HG03025 (cell line): Measurements from ENCODE around the gene CST1.
"Not testable (repeated sequence)": the region's sequence is repeated elsewhere in the genome, so short reads cannot be mapped to it uniquely, and the experiment has no call there.

ENCODE experiments used
- ATAC-seq: cut with Tn5 transposase; IDR thresholded peaks from one replicate; pipeline ENCODE4 v1.9.1; 2021; ENCODE audit warnings: mild to moderate bottlenecking, moderate library complexity; ENCODE audit not compliant: unreplicated experiment, low FRiP score

Gene CST1, protein sequence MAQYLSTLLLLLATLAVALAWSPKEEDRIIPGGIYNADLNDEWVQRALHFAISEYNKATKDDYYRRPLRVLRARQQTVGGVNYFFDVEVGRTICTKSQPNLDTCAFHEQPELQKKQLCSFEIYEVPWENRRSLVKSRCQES

DNA sequence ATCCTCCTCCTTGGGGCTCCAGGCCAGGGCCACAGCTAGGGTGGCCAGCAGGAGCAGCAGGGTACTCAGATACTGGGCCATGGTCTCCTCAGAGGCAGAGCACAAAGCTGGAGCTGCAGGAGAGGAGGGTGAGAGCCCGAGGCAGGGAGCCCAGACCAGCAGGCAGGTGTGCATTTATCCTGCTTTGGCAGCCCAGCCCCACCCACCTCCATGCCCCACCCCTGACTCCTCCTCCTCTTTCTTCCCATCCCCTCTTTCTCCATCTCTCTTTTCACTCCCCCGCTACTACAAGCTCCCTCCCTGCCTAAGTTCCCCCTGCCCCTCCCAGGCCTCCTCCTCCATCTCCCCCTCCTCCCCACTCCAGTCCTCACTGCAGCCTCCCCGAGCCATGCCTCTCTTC is at the start of gene CST1:
Gene CST1 (minus strand): TSS at position 150 of the 400 bp plus-strand sequence. CDS start 69 bp downstream, at position 81.
- ATAC-seq, result not testable (repeated sequence)

DNA sequence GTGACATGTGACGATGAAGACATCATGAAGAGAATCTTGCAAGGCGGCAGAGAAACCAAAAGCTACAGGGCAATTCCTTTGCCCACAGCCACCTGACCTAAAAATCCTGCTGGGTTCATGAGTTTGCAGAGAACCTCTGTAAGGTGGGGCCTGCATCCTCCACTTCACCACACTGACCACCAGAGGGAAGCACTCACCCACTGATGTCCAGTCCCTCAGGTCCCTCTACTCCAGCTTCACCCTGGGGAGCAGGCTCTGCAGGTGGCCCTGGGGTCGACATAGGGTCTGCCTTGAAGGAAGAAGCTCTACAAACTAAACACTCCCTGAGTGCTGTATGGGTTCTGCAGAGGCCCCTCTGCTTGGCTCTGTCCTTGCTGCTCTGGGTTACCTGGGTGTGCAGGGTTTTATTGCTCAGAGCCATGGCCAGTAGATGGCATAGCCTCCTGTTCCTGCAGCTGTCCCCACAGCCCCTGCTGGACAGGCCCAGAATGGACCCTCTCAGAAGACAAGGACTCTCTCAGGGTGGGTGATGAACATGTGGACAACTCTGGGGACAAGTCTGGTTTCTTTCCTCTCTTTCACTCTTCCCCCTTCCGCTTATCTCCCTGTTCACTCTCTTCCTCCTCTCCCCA is 48.6 kb upstream of the CST1 start:
- not testable (repeated sequence) for ATAC-seq

DNA sequence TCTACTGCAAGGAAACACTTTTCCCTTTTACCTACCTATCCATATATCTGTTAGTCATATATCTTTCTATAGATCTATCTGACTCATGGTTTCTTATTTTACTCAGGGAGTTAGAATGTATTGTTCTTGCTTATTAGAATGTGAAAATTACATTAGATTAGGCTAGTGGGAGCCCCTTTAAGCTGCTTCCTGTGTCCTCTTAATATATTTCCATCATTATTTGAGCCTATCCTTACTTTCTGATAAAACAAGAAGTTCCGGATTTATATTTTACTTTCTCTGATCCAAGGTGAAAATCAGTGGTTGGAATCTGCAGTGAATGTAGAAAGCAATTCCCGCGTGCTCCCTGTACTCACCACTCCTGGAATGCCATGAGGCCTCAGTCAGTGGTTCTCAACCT is 44.8 kb upstream of the CST1 start:
- no peak for ATAC-seq

DNA sequence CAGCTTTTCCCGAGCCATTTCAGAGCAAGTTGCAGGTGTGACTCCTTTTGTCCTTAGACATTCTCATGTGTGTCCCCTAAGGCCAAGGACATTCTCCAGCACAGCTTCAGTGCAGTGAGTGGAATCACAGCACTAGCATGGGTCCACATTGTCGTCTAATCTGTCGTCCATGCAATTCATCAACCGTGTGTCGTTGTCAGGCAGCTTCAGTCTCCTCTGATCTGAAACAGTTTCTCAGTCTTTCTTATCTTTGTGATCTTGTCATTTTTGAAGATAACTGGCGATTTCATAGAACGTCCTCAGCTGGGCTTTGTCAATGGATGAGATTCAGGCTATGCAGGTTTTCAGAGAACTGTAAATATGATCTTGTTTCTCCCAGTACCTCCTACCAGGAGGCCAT is 44.1 kb upstream of the CST1 start:
- ATAC-seq, result no peak

DNA sequence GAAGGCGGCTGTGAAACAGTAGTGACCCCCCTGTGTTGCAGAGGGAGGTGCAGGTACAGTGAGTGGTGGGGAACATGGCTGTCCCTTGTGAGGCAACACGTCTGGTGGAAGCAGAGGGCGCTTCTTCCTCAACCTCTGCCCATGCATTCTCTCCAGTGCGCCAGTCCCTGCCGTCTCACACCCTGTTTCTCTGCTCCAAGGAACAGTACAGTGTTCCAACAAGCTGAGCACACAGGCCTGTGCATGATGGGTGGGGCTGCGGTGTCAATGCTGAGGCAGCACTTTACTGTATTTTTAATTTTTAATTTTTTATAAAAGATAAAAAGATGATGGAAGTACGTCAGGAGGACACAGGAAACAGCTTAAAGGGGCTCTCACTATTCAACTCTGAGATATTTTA is 43.3 kb upstream of the CST1 start:
- ATAC-seq, result no peak

DNA sequence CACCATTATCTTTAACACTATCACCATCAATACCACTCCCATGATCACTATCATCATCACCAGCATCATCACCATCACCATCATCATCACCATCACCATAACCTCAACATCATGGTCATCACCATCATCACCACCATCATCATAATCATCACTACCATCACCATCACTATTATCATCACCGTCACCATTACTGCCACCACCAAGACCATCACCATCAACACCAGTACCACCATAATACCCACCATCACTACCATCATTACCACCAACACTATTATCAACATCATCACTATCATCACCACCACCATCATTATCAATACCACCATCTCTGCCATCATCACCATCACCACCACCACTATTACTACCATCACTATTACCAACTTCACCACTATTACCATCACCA is 32.7 kb upstream of the CST1 start:
- no peak for ATAC-seq

DNA sequence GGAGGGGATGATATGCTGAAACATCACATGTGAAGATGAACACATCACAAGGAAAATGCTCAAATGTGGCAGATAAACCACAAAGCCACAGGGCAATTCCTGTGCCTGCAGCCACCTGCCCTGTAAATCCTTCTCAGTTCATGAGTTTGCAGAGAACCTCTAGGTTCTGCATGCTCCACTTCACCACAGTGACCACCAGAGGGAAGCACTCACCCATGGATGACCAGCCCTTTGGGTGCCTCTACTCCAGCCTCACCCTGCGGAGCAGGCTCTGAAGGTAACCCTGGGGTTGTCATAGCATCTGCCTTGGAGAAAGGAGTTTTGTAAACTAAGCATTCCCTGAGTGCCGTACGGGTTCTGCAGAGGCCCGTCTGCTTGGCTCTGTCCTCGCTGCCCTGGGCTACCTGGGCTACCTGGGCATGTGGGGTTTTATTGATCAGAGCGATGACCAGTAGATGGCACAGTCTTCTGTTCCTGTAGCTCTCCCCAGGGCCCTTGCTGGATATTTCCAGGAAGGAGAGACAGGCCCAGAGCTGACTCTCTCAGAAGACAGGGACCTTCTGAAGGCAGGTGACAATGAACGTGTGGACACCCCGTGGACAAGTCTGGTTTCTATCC is 31.7 kb upstream of the CST1 start:
- ATAC-seq, result no peak

DNA sequence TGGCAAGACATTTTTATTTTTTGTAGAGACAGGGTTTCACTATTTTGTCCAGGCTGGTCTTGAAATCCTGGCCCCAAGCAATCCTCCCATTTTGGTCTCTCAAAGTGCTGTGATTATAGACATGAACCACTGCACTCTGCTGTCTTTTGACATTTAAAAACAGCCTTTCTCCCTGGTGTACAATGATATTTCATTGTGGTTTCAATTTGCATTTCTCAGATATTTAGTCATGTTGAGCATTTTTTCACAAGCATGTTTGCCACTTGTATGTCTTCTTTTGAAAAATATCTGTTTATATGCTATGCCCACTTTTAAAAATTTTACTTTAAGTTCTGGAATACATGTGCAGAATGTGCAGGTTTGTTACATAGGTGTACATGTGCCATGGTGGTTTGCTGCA is 27.9 kb upstream of the CST1 start:
- not testable (repeated sequence) for ATAC-seq

DNA sequence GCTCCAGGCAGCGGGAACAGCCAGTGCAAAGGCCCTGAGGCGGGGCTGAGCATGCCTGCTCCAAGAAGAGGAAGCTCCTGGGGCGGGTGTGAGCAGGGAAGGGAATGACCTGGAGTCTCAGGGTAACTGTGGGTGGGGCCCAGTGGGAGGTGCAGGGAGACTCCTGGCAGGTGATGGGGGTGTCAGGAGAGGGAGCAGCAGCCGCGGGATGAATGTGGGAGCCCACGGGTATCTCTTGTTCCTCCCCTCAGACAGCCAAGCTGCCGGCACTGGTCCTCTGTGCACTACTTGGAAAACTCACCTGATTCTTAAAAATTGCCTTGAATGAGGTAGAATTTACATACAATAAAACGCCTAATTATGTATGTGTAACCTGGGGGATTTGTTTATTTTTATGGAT is 26.6 kb upstream of the CST1 start:
- not testable (repeated sequence) for ATAC-seq

DNA sequence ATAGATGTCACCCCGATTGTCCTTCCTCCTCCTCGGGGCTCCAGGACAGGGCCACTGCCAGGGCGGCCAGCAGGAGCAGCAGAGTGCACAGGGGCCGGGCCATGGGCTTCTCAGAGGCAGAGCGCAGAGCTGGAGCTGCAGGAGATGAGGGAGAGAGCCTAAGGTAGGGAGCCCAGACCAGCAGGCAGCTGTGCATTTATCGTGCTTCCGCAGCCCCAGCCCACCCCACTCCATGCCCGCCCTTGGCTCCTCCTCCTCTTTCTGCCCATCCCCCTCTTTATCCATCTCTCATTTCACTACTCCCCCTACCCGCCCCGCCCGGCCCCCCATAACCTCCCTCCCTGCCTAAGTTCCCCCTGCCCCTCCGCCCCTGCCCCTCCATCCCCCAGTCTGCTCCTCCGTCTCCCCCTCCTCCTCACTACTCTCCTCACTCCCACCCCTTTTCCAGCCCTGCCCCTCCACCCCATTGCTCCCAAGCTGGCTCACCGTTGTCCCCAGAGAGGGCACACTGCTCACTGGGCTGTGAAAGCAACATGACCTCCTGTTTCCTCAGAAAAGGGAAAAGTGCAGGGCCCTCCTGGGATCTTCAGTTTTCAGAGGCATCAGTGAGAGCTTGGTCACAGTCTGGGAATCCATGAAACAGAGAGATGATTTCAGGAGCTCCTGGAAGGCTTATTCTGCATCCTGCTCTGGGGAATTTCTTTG is 25.5 kb upstream of the CST1 start:
- no peak for ATAC-seq

DNA sequence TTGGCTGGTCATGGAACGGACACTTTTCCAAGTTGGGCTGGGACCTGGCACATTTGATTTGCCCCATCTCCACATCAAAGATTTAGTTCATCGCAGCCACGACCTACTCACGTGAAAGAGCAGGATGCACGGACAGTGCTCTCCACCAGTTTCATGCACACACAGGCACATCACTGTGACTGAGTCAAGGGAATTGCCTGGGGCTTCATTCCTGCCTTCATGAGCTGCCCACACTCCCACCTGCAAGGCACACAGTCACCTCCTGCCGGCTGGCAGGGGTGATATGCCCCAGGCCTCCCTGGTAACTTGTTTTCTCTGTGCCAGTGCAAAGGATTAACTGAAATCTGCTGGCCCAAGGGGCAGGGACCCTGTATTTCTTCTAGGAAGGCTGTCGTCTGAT is 23.3 kb upstream of the CST1 start:
- ATAC-seq, result no peak

DNA sequence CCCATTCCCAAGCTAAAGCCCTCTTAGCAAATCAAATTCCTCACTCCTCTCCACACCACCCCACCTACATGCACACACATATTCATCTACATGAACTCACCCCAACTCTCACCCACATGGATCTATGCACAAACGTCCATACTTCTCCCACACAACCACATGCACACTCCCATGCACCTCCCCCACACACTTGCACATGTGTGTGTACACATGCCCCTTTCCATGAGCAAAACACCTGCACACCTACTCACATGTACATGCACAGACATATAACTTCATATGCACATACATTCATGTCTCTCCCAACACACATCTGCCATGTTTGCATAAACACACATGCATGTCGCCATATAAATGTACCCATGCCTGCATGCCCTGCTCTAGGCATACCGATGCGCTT is 22.8 kb upstream of the CST1 start:
- ATAC-seq, result no peak

DNA sequence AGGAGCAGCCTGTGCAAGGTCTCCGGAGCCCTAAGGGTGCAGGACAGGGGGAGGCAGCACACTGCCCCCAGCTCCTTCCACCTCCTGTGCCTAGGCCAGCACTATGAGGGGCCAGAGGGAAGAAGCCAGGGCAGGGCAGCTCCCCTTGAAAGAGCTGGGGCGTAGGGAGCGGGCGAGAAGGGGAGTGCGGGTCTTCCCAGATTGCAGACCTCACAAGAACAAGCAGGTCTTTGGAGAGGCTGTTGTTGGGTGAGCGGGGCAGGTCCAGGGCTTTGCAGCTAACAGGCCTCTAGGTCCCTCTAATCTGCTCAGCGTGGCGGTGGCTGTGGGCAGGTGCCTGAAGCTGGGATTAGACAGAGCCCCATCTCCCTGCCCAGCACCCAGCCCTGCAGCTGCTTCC is 22.4 kb upstream of the CST1 start:
- ATAC-seq, result no peak

DNA sequence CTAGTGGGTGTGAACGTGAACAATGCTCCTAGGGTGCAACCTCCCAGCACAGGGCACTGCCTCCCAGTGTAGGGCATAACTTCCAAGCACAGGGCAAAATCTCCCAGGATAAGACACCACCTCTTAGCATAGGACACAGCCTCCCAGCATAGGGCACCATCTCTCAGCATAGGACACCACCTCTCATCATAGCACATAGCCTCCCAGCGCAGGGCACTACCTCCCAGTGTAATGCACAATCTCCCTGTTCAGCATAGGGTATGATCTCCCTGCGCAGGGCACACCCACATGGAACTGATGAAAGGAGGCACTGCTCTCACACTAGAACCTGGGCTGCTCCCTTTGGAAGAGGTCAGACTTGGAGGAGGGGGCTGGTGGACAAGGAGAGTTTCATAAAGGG is 21.3 kb upstream of the CST1 start:
- ATAC-seq, result no peak

DNA sequence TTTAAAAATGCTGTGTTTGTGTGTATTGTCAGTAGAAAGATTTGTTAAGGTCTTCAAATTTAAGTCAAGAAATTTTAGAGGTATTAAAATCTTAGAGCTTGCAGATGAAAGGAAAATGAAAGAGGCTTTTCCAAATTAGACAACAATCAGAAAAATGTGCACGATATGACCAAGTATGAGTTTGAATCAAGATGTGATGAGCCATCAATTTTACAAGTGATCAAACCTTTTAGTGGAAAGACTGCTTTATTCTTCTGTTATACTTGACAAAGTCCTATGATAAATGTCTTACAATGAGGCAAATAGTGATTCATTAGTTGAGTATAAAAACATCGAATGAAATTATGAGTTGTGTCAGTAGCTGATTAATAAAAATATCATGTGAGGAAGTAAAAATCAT is 19.6 kb upstream of the CST1 start:
- ATAC-seq, result no peak

DNA sequence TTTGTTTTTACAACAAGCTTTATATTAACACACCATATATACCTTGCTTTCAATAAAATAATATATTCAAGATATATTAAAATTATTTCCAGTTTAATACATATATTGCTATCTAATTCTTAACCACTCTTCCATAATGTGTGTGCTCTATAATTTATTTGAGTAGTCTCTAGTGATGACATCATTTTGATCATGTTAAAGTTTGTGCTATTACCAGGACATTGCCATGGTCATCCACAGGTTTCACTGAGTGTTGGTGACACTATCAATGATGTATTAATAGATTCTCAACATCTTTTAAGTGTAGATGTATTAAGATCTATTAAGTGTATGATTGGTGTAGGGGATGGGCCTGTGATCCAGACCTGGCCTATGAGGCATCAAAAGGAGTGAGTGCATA is 17.8 kb upstream of the CST1 start:
- ATAC-seq, result not testable (repeated sequence)

DNA sequence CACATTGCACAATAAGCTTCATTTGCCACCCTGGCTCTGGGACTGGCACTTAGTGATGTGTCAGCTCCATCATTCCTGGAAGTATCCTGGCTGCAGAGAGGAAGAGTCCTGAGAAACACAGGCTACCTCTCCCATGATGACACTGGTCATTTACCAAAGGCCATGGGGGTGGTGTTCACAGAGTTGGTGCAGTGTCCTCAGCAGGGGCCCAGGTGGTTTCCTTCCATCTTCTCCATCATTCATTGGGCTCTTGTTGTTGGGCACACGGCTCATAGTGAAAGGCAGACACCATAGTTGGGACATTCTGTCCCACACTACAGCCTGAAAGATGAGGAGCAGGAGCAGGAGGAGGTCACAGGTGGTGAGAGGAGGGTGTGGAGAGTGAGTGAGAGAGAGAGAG is 15.8 kb upstream of the CST1 start:
- no peak for ATAC-seq

DNA sequence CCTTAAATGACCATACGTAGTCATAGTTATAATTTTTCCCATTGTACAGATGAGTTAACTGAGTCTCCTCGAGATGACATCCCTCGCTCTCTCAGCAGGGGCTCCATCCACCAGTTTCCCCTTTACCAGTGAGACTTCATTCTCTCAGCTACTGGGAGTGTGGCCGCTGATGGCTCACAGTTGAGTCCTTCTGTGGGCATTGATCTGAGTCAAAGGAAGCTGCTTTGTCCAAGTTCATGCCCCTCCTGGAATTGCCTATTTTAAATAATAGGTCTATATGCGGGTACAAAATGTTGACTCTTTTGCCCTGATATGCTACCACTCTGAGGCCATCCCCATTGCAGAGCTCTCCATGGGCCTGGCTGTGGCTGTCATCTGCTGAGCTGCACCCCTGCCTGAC is 14.8 kb upstream of the CST1 start:
- ATAC-seq, result no peak

DNA sequence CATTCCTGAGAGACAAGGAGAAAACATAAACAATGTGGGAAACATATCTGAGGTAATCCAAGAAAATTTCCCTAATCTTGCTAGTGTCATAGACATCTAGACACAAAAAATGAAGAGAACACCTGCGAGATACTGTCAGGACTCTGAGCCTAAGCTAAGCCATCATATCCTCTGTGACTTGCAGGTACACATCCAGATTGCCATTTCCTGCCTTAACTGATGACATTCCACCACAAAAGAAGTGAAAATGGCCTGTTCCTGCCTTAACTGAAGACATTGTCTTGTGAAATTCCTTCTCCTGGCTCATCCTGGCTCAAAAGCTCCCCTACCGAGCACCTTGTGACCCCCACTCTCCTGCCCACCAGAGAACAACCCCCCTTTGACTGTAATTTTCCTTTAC is 13.9 kb upstream of the CST1 start:
- not testable (repeated sequence) for ATAC-seq

DNA sequence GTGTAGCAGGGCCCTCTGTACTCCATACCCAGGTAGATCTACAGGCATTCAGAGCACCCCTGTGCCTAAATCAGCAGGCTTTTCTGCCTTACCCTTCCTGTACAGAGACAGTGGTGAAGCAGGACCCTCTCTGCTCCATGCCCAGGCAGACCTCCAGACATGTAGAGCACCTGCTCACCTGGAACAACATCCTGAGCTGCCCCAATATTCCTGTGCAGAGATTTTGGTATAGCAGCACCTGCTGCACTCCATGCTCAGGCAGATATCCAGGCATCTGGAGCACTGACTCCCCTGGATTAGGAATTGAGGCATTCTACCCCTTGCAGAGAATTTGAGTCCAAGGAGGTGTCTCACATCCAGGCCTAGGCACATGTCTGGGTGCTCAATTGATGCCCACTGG is 12.6 kb upstream of the CST1 start:
- no peak for ATAC-seq

DNA sequence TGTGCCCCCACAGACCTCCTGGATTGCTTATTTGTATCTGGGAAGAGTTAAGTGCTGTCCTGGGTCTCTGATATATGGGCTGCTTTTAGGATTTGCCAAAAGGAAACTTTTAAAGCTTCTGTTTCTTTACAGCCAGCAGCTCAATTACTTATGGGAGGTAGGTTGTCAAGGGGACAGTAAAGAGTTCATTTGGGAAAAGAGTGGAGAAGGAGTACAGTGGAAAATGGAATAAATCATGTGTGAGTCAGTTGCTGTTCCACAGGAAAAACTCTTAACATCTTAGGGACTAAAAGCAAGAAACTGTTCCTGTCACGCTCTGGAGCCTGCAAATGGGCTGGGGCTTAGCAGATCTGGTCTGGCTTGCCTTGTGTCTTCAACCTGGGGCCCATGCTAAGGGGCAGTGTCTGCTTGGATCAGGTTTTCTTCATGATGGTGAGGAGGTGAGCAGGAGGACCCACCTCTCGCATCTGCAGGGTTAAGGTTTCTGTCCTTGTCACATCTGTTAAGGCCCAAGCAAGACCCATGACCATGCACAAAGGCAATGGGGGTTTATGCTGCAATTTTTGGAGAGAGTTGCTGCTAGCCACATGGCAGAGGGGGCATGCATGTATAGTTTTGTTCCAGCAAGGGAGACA is 8.7 kb upstream of the CST1 start:
- ATAC-seq, result no peak
